HUDEP-2 (cell line): ENCODE results near the gene OR5AU1.

Experiments used
- DNase-seq, 76 experiments: peaks; one replicate each; lab custom pipeline; 2025; ENCODE audit not compliant: unreplicated experiment in 76 of 76; lab: John Stamatoyannopoulos, UW

OR5AU1 gene

GRCh38 chr14:21155963-21156362 lies at the start of gene OR5AU1:
TSS of gene OR5AU1 (minus strand) at chr14:21156063. CDS start at chr14:21155872, 191 bp downstream.
- no peak for DNase-seq

GRCh38 chr14:21205026-21205677 lies 49.3 kb upstream of the OR5AU1 start:
- DNase-seq: no peak

GRCh38 chr14:21204167-21205025 lies 48.5 kb upstream of the OR5AU1 start:
- DNase-seq: no peak

- peak in 1 of 76 experiments; percentile 7 for DNase-seq
Measured at GRCh38 chr14:21203470-21204166, 47.8 kb upstream of the OR5AU1 start.

- DNase-seq: no peak
Measured at GRCh38 chr14:21202463-21203358, 46.8 kb upstream of the OR5AU1 start.

GRCh38 chr14:21201732-21202462 lies 46.0 kb upstream of the OR5AU1 start:
- no peak for DNase-seq

GRCh38 chr14:21200752-21201461 lies 45.0 kb upstream of the OR5AU1 start:
- DNase-seq: no peak

- no peak for DNase-seq
Measured at GRCh38 chr14:21199611-21200560, 44.0 kb upstream of the OR5AU1 start.

- DNase-seq: no peak
Measured at GRCh38 chr14:21197418-21198205, 41.7 kb upstream of the OR5AU1 start.

- no peak for DNase-seq
Measured at GRCh38 chr14:21194597-21194996, 38.7 kb upstream of the OR5AU1 start.

- DNase-seq: no peak
Measured at GRCh38 chr14:21192875-21193535, 37.1 kb upstream of the OR5AU1 start.

GRCh38 chr14:21192447-21192822 lies 36.6 kb upstream of the OR5AU1 start:
- no peak for DNase-seq

GRCh38 chr14:21191809-21192446 lies 36.1 kb upstream of the OR5AU1 start:
- DNase-seq: peak in 70 of 76 experiments; percentile 4 to 79 (median 58)

GRCh38 chr14:21191261-21191808 lies 35.5 kb upstream of the OR5AU1 start:
- DNase-seq: no peak

- peak in 1 of 76 experiments; percentile 19 for DNase-seq
Measured at GRCh38 chr14:21185491-21185890, 29.6 kb upstream of the OR5AU1 start.

- no peak for DNase-seq
Measured at GRCh38 chr14:21184254-21184653, 28.4 kb upstream of the OR5AU1 start.
